GM12878 (cell line): ENCODE results near the gene PHC2. TPM values are rescaled to one million over a fixed set of nuclear protein-coding genes. Genes with fewer than 3 reads are reported as not detected.

Source experiments
- ATAC-seq: fragments of 200-7000 bp; cut with Tn5 transposase; 3 replicates; pipeline ENCODE4 v1.9.1; 2020; ENCODE audit warnings: mild to moderate bottlenecking, moderate library complexity
- BruUV-seq: library from RNA; stranded (reverse); fragments of 400-500 nt; replicated peaks from 2 replicates; lab custom pipeline; 2021; lab: Mats Ljungman, UMichigan
- CTCF ChIA-PET: fragments of 300-600 bp; sonication (Branson Sonifier 250); formaldehyde crosslinking; extraction: SDS; loops from one replicate; lab custom pipeline; 2021; ENCODE audit warnings: inconsistent platforms; lab: Yijun Ruan, JAX
- POLR2A ChIA-PET: fragments of 350-600 bp; formaldehyde crosslinking; extraction: SDS; loops from one replicate; lab custom pipeline; 2021; ENCODE audit warnings: inconsistent platforms; lab: Charles Lee
- RAD21 ChIA-PET: fragments of 300-600 bp; sonication (Branson Sonifier 250); formaldehyde crosslinking; loops from one replicate; lab custom pipeline; 2023; ENCODE audit warnings: antibody characterized with exemption; ENCODE audit not compliant: unreplicated experiment; lab: Charles Lee
- SMC1A ChIA-PET: fragments of 300-600 bp; sonication (Branson Sonifier 250); formaldehyde crosslinking; loops from one replicate; lab custom pipeline; 2023; ENCODE audit not compliant: unreplicated experiment, uncharacterized antibody; lab: Charles Lee
- DNase-seq: peaks from one replicate; pipeline ENCODE4 v3.0.0-alpha.2; 2011; ENCODE audit warnings: low read depth, low spot score
- FAIRE-seq: peaks from 3 replicates; lab custom pipeline; 2011; peaks lifted over from hg19 to GRCh38; lab: Jason Lieb, UNC
- H2AFZ ChIP-seq: 2 replicates; pipeline ENCODE4 v1.6.0; 2011; ENCODE audit warnings: low read depth, low read length, control low read depth; ENCODE audit not compliant: control insufficient read depth
- H3K27ac ChIP-seq: 2 replicates; pipeline ENCODE4 v1.5.1; 2011; ENCODE audit warnings: control low read depth; ENCODE audit not compliant: control insufficient read depth, insufficient read depth
- H3K27me3 ChIP-seq, 2 experiments: replicated peaks in 1 of 2; 2 replicates each; pipeline versions ENCODE4 v1.6.0 to v1.6.1; 2011; ENCODE audit warnings: low read length in 1 of 2; ENCODE audit not compliant: control insufficient read depth in 2 of 2, insufficient read depth in 2 of 2
- H3K36me3 ChIP-seq, 2 experiments: 2 replicates each; pipeline ENCODE4 v1.5.1; 2011; ENCODE audit warnings: low read length in 1 of 2; ENCODE audit not compliant: control insufficient read depth in 2 of 2, insufficient read depth in 2 of 2
- H3K4me1 ChIP-seq: 2 replicates; pipeline ENCODE4 v1.6.1; 2011; ENCODE audit warnings: mild to moderate bottlenecking, low read length, moderate library complexity, mixed read lengths; ENCODE audit not compliant: control insufficient read depth, insufficient read depth
- H3K4me2 ChIP-seq: 2 replicates; pipeline ENCODE4 v1.6.0; 2011; ENCODE audit warnings: control low read depth; ENCODE audit not compliant: control insufficient read depth, insufficient read depth
- H3K4me3 ChIP-seq: fragments of 200-600 bp; sonication (generic); 2 replicates; pipeline ENCODE4 v1.5.1; 2016
- H3K79me2 ChIP-seq: 2 replicates; pipeline ENCODE4 v1.6.0; 2011; ENCODE audit warnings: low read length; ENCODE audit not compliant: control insufficient read depth, insufficient read depth
- H3K9ac ChIP-seq: 2 replicates; pipeline ENCODE4 v1.8.0; 2011; ENCODE audit warnings: low read length, control low read depth, mixed read lengths; ENCODE audit not compliant: control insufficient read depth, insufficient read depth
- H3K9me3 ChIP-seq: replicated peaks from 3 replicates; pipeline ENCODE4 v1.5.1; 2011; ENCODE audit warnings: mild to moderate bottlenecking, low read length; ENCODE audit not compliant: control insufficient read depth, insufficient read depth
- H4K20me1 ChIP-seq: 2 replicates; pipeline ENCODE4 v1.6.0; 2011; ENCODE audit not compliant: control insufficient read depth, insufficient read depth
- ATF7 ChIP-seq: fragments of 450-650 bp; IDR thresholded peaks from 2 replicates; pipeline ENCODE4 v1.6.1; 2016; ENCODE audit warnings: low read depth, mild to moderate bottlenecking
- BHLHE40 ChIP-seq, 2 experiments: fragments of 450-650 bp in 1 of 2; IDR thresholded peaks; 2 replicates each; pipeline ENCODE4 v1.6.1; 2011 to 2017; ENCODE audit warnings: low read depth in 2 of 2, borderline replicate concordance in 1 of 2, improper control_type of control experiment in 1 of 2, low read length in 1 of 2, mild to moderate bottlenecking in 1 of 2
- CBFB ChIP-seq: IDR thresholded peaks from 2 replicates; pipeline ENCODE4 v1.6.1; 2016; ENCODE audit warnings: antibody characterized with exemption, low read depth
- IRF4 ChIP-seq: IDR thresholded peaks from 2 replicates; pipeline ENCODE4 v1.6.1; 2011; ENCODE audit warnings: low read depth, low read length
- KLF5 ChIP-seq: fragments of 450-650 bp; IDR thresholded peaks from 2 replicates; pipeline ENCODE4 v1.6.1; 2014; ENCODE audit warnings: mild to moderate bottlenecking; ENCODE audit not compliant: partially characterized antibody
- PAX8 ChIP-seq: fragments of 450-650 bp; IDR thresholded peaks from 2 replicates; pipeline ENCODE4 v1.6.1; 2017; ENCODE audit warnings: mild to moderate bottlenecking, moderate library complexity
- POLR2A ChIP-seq: IDR thresholded peaks from 2 replicates; pipeline ENCODE4 v1.6.1; 2011; ENCODE audit warnings: low read depth, mild to moderate bottlenecking, low read length
- SRF ChIP-seq, 2 experiments: IDR thresholded peaks; 2 replicates each; pipeline ENCODE4 v1.6.1; 2011; ENCODE audit warnings: low read depth in 2 of 2, low read length in 2 of 2, mild to moderate bottlenecking in 1 of 2, moderate library complexity in 1 of 2
- STAT1 ChIP-seq: fragments of 450-650 bp; conservative IDR thresholded peaks from 2 replicates; pipeline ENCODE4 v1.6.1; 2014; ENCODE audit warnings: antibody characterized with exemption, mild to moderate bottlenecking
- TARDBP ChIP-seq: IDR thresholded peaks from 2 replicates; pipeline ENCODE4 v1.6.1; 2016; ENCODE audit warnings: borderline replicate concordance
- TCF7 ChIP-seq: IDR thresholded peaks from 2 replicates; pipeline ENCODE4 v1.6.1; 2014; ENCODE audit warnings: antibody characterized with exemption, borderline replicate concordance
- ZNF384 ChIP-seq: IDR thresholded peaks from 2 replicates; pipeline ENCODE4 v1.6.1; 2012; ENCODE audit warnings: low read depth, mild to moderate bottlenecking, low read length, improper control_type of control experiment, borderline replicate concordance
- WGBS: methylation state at CpG from one replicate; pipeline ENCODE4 v1.1.6; 2016; ENCODE audit warnings: low lambda C conversion rate; ENCODE audit not compliant: insufficient replicate concordance, insufficient coverage; ENCODE audit errors: missing lambda C conversion rate; 5-methylcytosine and 5-hydroxymethylcytosine counted together
- in situ Hi-C: fragments of 300-500 bp; cut with MboI; formaldehyde crosslinking; loops from 9 replicates; pipeline ENCODE4 v1.14.3; 2018; ENCODE audit warnings: mixed read lengths
- intact Hi-C: fragments of 100-400 bp; cut with micrococcal nuclease; formaldehyde crosslinking; loops from one replicate; pipeline ENCODE4 v1.14.2; 2022; ENCODE audit not compliant: unreplicated experiment
- polyA plus RNA-seq, 11 experiments: library from polyadenylated mRNA; depleted of rRNA in 4 of 11; unstranded in 6 of 11; stranded (reverse) in 5 of 11; fragments of >200 nt; fragmentation: Nextera tagmentation in 4 of 11; fragmentation: Illumina TruSeq in 1 of 11; extraction: Ambion mirVana in 4 of 11; extraction: Trizol in 1 of 11; gene quantifications; 1 replicate in 1 of 11; 2 replicates in 10 of 11; pipeline versions ENCODE4 v1.2.1 to v1.2.3, GENCODE V29; 2011 to 2016; ENCODE audit warnings: inconsistent platforms in 2 of 11, missing spikeins in 2 of 11, low read depth in 1 of 11
- total RNA-seq, 4 experiments: library from RNA; depleted of rRNA in 3 of 4; stranded (reverse); fragments of >200 nt in 3 of 4; fragmentation: Illumina TruSeq in 1 of 4; extraction: Trizol in 1 of 4; gene quantifications; 2 replicates each; pipeline versions ENCODE4 v1.2.1 to v1.2.3, GENCODE V29; 2013 to 2021
- TF ChIP-seq, protein P1 (sequence below): fragments of 450-650 bp; IDR thresholded peaks from 2 replicates; pipeline ENCODE4 v1.6.1; 2017; ENCODE audit warnings: low read depth, mild to moderate bottlenecking, moderate library complexity
- TF ChIP-seq, protein P2 (sequence below): fragments of 450-650 bp; formaldehyde crosslinking; IDR thresholded peaks from 2 replicates; pipeline ENCODE4 v1.4.0; 2020; ENCODE audit warnings: mild to moderate bottlenecking, moderate library complexity
- TF ChIP-seq, protein P3 (sequence below): fragments of 450-650 bp; IDR thresholded peaks from 2 replicates; pipeline ENCODE4 v1.6.1; 2017; ENCODE audit warnings: mild to moderate bottlenecking, moderate library complexity

PHC2 gene
- total and polyA plus RNA-seq, 10 of the 15 experiments (the other 5 are each of a cell fraction or from before 2014, with no cell fraction given): 2.0 to 35.9 (median 16.4) TPM

GRCh38 chr1:33410091-33410701 is 20.7 kb downstream of the PHC2 start:
- no peak overlapping the region for H3K9ac ChIP-seq
- no peaks in the 10 kb centered on the region for H3K79me2 ChIP-seq
- H3K27ac ChIP-seq: no peak overlapping the region
- 53% methylated on average over 5 of the region's 5 CpGs for WGBS
- intact Hi-C loops: no loop called here
- no peaks in the 10 kb centered on the region for H3K4me1 ChIP-seq
- H4K20me1 ChIP-seq: no peaks in the 10 kb centered on the region
- peaks cover 4% of the 10 kb centered on the region; the same call in 2 of the 3 replicates for H3K9me3 ChIP-seq
- FAIRE-seq: no peak
- H3K4me3 ChIP-seq: no peak overlapping the region
- DNase-seq: no peak
- CTCF ChIA-PET: no interaction called here
- POLR2A ChIA-PET: no interaction called here
- ATAC-seq: no peak
- H3K36me3 ChIP-seq: no peaks in the 10 kb centered on the region
- in situ Hi-C loops: loop anchor here (5.0 kb wide), 1 partner anchor 42 kb away; no protein-coding TSS in a partner anchor
- SMC1A ChIA-PET: no interaction called here
- RAD21 ChIA-PET: no interaction called here
- H2AFZ ChIP-seq: no peak overlapping the region
- TF ChIP-seq, protein P1, sequence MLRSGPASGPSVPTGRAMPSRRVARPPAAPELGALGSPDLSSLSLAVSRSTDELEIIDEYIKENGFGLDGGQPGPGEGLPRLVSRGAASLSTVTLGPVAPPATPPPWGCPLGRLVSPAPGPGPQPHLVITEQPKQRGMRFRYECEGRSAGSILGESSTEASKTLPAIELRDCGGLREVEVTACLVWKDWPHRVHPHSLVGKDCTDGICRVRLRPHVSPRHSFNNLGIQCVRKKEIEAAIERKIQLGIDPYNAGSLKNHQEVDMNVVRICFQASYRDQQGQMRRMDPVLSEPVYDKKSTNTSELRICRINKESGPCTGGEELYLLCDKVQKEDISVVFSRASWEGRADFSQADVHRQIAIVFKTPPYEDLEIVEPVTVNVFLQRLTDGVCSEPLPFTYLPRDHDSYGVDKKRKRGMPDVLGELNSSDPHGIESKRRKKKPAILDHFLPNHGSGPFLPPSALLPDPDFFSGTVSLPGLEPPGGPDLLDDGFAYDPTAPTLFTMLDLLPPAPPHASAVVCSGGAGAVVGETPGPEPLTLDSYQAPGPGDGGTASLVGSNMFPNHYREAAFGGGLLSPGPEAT: no peak
- no peak for TF ChIP-seq KLF5
- no peak for TF ChIP-seq CBFB
- TF ChIP-seq, protein P2, sequence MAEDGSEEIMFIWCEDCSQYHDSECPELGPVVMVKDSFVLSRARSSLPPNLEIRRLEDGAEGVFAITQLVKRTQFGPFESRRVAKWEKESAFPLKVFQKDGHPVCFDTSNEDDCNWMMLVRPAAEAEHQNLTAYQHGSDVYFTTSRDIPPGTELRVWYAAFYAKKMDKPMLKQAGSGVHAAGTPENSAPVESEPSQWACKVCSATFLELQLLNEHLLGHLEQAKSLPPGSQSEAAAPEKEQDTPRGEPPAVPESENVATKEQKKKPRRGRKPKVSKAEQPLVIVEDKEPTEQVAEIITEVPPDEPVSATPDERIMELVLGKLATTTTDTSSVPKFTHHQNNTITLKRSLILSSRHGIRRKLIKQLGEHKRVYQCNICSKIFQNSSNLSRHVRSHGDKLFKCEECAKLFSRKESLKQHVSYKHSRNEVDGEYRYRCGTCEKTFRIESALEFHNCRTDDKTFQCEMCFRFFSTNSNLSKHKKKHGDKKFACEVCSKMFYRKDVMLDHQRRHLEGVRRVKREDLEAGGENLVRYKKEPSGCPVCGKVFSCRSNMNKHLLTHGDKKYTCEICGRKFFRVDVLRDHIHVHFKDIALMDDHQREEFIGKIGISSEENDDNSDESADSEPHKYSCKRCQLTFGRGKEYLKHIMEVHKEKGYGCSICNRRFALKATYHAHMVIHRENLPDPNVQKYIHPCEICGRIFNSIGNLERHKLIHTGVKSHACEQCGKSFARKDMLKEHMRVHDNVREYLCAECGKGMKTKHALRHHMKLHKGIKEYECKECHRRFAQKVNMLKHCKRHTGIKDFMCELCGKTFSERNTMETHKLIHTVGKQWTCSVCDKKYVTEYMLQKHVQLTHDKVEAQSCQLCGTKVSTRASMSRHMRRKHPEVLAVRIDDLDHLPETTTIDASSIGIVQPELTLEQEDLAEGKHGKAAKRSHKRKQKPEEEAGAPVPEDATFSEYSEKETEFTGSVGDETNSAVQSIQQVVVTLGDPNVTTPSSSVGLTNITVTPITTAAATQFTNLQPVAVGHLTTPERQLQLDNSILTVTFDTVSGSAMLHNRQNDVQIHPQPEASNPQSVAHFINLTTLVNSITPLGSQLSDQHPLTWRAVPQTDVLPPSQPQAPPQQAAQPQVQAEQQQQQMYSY: no peak
- no peak for TF ChIP-seq PAX8
- TF ChIP-seq ATF7: no peak
- TF ChIP-seq ZNF384: no peak
- TF ChIP-seq STAT1: no peak
- no peak for TF ChIP-seq POLR2A
- TF ChIP-seq BHLHE40 (IDR thresholded peaks at IDR 0.05; ENCODE audit: borderline replicate concordance in 1 of 2, low read depth in 2 of 2, low read length in 1 of 2): no peak
- TF ChIP-seq TCF7: no peak
- TF ChIP-seq, protein P3, sequence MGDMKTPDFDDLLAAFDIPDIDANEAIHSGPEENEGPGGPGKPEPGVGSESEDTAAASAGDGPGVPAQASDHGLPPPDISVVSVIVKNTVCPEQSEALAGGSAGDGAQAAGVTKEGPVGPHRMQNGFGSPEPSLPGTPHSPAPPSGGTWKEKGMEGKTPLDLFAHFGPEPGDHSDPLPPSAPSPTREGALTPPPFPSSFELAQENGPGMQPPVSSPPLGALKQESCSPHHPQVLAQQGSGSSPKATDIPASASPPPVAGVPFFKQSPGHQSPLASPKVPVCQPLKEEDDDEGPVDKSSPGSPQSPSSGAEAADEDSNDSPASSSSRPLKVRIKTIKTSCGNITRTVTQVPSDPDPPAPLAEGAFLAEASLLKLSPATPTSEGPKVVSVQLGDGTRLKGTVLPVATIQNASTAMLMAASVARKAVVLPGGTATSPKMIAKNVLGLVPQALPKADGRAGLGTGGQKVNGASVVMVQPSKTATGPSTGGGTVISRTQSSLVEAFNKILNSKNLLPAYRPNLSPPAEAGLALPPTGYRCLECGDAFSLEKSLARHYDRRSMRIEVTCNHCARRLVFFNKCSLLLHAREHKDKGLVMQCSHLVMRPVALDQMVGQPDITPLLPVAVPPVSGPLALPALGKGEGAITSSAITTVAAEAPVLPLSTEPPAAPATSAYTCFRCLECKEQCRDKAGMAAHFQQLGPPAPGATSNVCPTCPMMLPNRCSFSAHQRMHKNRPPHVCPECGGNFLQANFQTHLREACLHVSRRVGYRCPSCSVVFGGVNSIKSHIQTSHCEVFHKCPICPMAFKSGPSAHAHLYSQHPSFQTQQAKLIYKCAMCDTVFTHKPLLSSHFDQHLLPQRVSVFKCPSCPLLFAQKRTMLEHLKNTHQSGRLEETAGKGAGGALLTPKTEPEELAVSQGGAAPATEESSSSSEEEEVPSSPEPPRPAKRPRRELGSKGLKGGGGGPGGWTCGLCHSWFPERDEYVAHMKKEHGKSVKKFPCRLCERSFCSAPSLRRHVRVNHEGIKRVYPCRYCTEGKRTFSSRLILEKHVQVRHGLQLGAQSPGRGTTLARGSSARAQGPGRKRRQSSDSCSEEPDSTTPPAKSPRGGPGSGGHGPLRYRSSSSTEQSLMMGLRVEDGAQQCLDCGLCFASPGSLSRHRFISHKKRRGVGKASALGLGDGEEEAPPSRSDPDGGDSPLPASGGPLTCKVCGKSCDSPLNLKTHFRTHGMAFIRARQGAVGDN: no peak
- TF ChIP-seq TARDBP: no peak
- no peak for TF ChIP-seq SRF (IDR thresholded peaks at IDR 0.05; ENCODE audit: low read depth in 2 of 2, low read length in 2 of 2)
- TF ChIP-seq IRF4: no peak
- BruUV-seq: no TSS peak
- H3K27me3 ChIP-seq: peaks cover 0 to 2% of the 10 kb centered on the region in 2 experiments; a peak in 2 of 4 replicates
- H3K4me2 ChIP-seq: no peak overlapping the region
